Mesendoderm (in vitro differentiated cells): ENCODE results near the gene MICU1.

ENCODE experiments used
- DNase-seq: peaks from one replicate; pipeline ENCODE4 v3.0.0; 2013
- H2AK5ac ChIP-seq: 2 replicates; pipeline ENCODE4 v1.6.1; 2013; ENCODE audit warnings: low read length, inconsistent platforms
- H2BK120ac ChIP-seq: 2 replicates; pipeline ENCODE4 v1.6.1; 2013; ENCODE audit warnings: low read depth, mild to moderate bottlenecking, low read length, moderate library complexity, mixed read lengths
- H2BK15ac ChIP-seq: replicated peaks from 2 replicates; pipeline ENCODE4 v1.6.1; 2013; ENCODE audit warnings: low read depth, mild to moderate bottlenecking, moderate library complexity
- H2BK5ac ChIP-seq: 2 replicates; pipeline ENCODE4 v1.6.1; 2013; ENCODE audit warnings: low read length, inconsistent platforms
- H3K18ac ChIP-seq: 2 replicates; pipeline ENCODE4 v1.6.1; 2013; ENCODE audit warnings: mild to moderate bottlenecking, low read length, mixed read lengths
- H3K23ac ChIP-seq: one replicate; pipeline ENCODE4 v1.6.1; 2013; ENCODE audit warnings: low read length
- H3K27ac ChIP-seq: 2 replicates; pipeline ENCODE4 v1.5.1; 2013; ENCODE audit warnings: low read depth, mild to moderate bottlenecking, inconsistent platforms, low read length, moderate library complexity
- H3K27me3 ChIP-seq: 2 replicates; pipeline ENCODE4 v1.6.1; 2013; ENCODE audit warnings: low read length, control low read depth, mild to moderate bottlenecking, inconsistent platforms; ENCODE audit not compliant: insufficient read depth, poor library complexity
- H3K36me3 ChIP-seq: 2 replicates; pipeline ENCODE4 v1.6.1; 2013; ENCODE audit warnings: low read length, inconsistent platforms; ENCODE audit not compliant: control insufficient read depth, insufficient read depth
- H3K4ac ChIP-seq: one replicate; pipeline ENCODE4 v1.6.1; 2013; ENCODE audit warnings: low read depth, mild to moderate bottlenecking, low read length, moderate library complexity
- H3K4me1 ChIP-seq: 2 replicates; pipeline ENCODE4 v1.6.1; 2013; ENCODE audit warnings: low read depth, low read length, inconsistent platforms; ENCODE audit not compliant: control insufficient read depth
- H3K4me2 ChIP-seq: 2 replicates; pipeline ENCODE4 v1.6.1; 2013; ENCODE audit warnings: low read length
- H3K4me3 ChIP-seq: 2 replicates; pipeline ENCODE4 v1.5.1; 2013; ENCODE audit warnings: mild to moderate bottlenecking, low read length
- H3K56ac ChIP-seq: one replicate; pipeline ENCODE4 v1.6.1; 2013; ENCODE audit warnings: low read length
- H3K79me1 ChIP-seq: 2 replicates; pipeline ENCODE4 v1.6.1; 2013; ENCODE audit warnings: low read length, inconsistent platforms
- H3K79me2 ChIP-seq: 2 replicates; pipeline ENCODE4 v1.6.1; 2013; ENCODE audit warnings: mild to moderate bottlenecking, low read length; ENCODE audit not compliant: control insufficient read depth, insufficient read depth
- H3K9ac ChIP-seq: 2 replicates; pipeline ENCODE4 v1.6.1; 2013; ENCODE audit warnings: low read length, inconsistent platforms
- H4K5ac ChIP-seq: one replicate; pipeline ENCODE4 v1.6.1; 2013; ENCODE audit warnings: low read length
- H4K8ac ChIP-seq: one replicate; pipeline ENCODE4 v1.6.1; 2013; ENCODE audit warnings: low read depth, mild to moderate bottlenecking, control low read depth, low read length, moderate library complexity
- WGBS: extraction: QIAGEN DNeasy Blood & Tissue Kit; methylation state at CpG from one replicate; pipeline ENCODE4 v1.1.7; 2013; ENCODE audit warnings: low lambda C conversion rate, missing lambda C conversion rate; ENCODE audit not compliant: insufficient coverage; ENCODE audit errors: extremely low coverage; 5-methylcytosine and 5-hydroxymethylcytosine counted together

The MICU1 gene

GRCh38 chr10:72418679-72419078 lies 207.2 kb downstream of the MICU1 start:
- Histone ChIP-seq H4K5ac (no peak overlapping the region), H3K4me3 (no peak overlapping the region)

GRCh38 chr10:72417971-72418370 lies 207.9 kb downstream of the MICU1 start:
- Histone ChIP-seq H3K27ac (no peak overlapping the region), H2BK5ac (no peak overlapping the region), H3K56ac (no peak overlapping the region), H3K79me1 (no peaks in the 10 kb centered on the region), H3K4me2 (no peak overlapping the region), H4K8ac (no peak overlapping the region), H3K18ac (no peak overlapping the region), H2AK5ac (no peak overlapping the region), H3K9ac (no peak overlapping the region), H3K27me3 (no peaks in the 10 kb centered on the region), H4K5ac (no peak overlapping the region), H3K4ac (no peak overlapping the region), H3K4me1 (no peaks in the 10 kb centered on the region), H3K23ac (no peak overlapping the region), H2BK120ac (no peak overlapping the region), H3K36me3 (no peaks in the 10 kb centered on the region), H3K4me3 (no peak overlapping the region), H2BK15ac (no peak overlapping the region), H3K79me2 (no peaks in the 10 kb centered on the region)
- WGBS: no CpG with 5 or more reads among the region's 1 CpG
- DNase-seq: peak; percentile 52

More at GRCh38 chr10:72418679-72419078, 207.2 kb downstream of the MICU1 start:
- Histone ChIP-seq H4K8ac (no peak overlapping the region), H3K36me3 (no peaks in the 10 kb centered on the region), H2BK120ac (no peak overlapping the region), H3K56ac (no peak overlapping the region), H2BK15ac (no peak overlapping the region), H3K18ac (no peak overlapping the region), H3K23ac (no peak overlapping the region), H3K79me1 (no peaks in the 10 kb centered on the region), H2AK5ac (no peak overlapping the region), H2BK5ac (no peak overlapping the region), H3K4me1 (no peaks in the 10 kb centered on the region), H3K27me3 (no peaks in the 10 kb centered on the region), H3K4me2 (no peak overlapping the region), H3K27ac (no peak overlapping the region), H3K4ac (no peak overlapping the region), H3K79me2 (no peaks in the 10 kb centered on the region), H3K9ac (no peak overlapping the region)
- no CpG with 5 or more reads among the region's 3 CpGs for WGBS
- DNase-seq: no peak

GRCh38 chr10:72416661-72417060 lies 209.2 kb downstream of the MICU1 start:
- Histone ChIP-seq H3K4me1 (no peaks in the 10 kb centered on the region), H2BK15ac (no peak overlapping the region), H3K56ac (no peak overlapping the region), H4K5ac (no peak overlapping the region), H3K4ac (no peak overlapping the region), H2AK5ac (no peak overlapping the region), H3K4me2 (no peak overlapping the region), H3K27me3 (no peaks in the 10 kb centered on the region), H2BK120ac (no peak overlapping the region), H3K4me3 (no peak overlapping the region), H3K27ac (no peak overlapping the region), H3K9ac (no peak overlapping the region), H3K23ac (no peak overlapping the region), H3K18ac (no peak overlapping the region), H2BK5ac (no peak overlapping the region), H3K79me2 (no peaks in the 10 kb centered on the region), H3K36me3 (no peaks in the 10 kb centered on the region), H4K8ac (no peak overlapping the region), H3K79me1 (no peaks in the 10 kb centered on the region)
- no peak for DNase-seq
- WGBS: no CpG with 5 or more reads among the region's 4 CpGs

GRCh38 chr10:72414642-72415041 lies 211.2 kb downstream of the MICU1 start:
- H2BK15ac ChIP-seq: no peak overlapping the region
- DNase-seq: no peak
- no CpG with 5 or more reads among the region's 3 CpGs for WGBS

GRCh38 chr10:72409167-72409566 lies 216.7 kb downstream of the MICU1 start:
- Histone ChIP-seq H2BK15ac (no peak overlapping the region), H3K27me3 (no peaks in the 10 kb centered on the region), H3K9ac (no peak overlapping the region), H2AK5ac (no peak overlapping the region), H3K4me1 (no peaks in the 10 kb centered on the region), H4K5ac (no peak overlapping the region), H2BK5ac (no peak overlapping the region), H3K4me3 (no peak overlapping the region), H3K79me2 (no peaks in the 10 kb centered on the region), H4K8ac (no peak overlapping the region), H3K23ac (no peak overlapping the region), H3K27ac (no peak overlapping the region), H3K36me3 (no peaks in the 10 kb centered on the region), H3K4ac (no peak overlapping the region), H3K18ac (no peak overlapping the region), H3K79me1 (no peaks in the 10 kb centered on the region), H2BK120ac (no peak overlapping the region), H3K56ac (no peak overlapping the region), H3K4me2 (no peak overlapping the region)
- DNase-seq: no peak
- WGBS: no CpG with 5 or more reads among the region's 1 CpG

More at GRCh38 chr10:72414642-72415041, 211.2 kb downstream of the MICU1 start:
- Histone ChIP-seq H3K23ac (no peak overlapping the region), H3K27me3 (no peaks in the 10 kb centered on the region), H3K79me2 (no peaks in the 10 kb centered on the region), H3K79me1 (no peaks in the 10 kb centered on the region), H3K4me2 (no peak overlapping the region), H3K9ac (no peak overlapping the region), H4K8ac (no peak overlapping the region), H3K4me3 (no peak overlapping the region), H2AK5ac (no peak overlapping the region), H3K4me1 (no peaks in the 10 kb centered on the region), H3K27ac (no peak overlapping the region), H3K18ac (no peak overlapping the region), H3K56ac (no peak overlapping the region), H3K4ac (no peak overlapping the region), H4K5ac (no peak overlapping the region), H3K36me3 (no peaks in the 10 kb centered on the region), H2BK120ac (no peak overlapping the region), H2BK5ac (no peak overlapping the region)

- no CpG with 5 or more reads among the region's 7 CpGs for WGBS
- Histone ChIP-seq H3K23ac (no peak overlapping the region), H3K36me3 (no peaks in the 10 kb centered on the region), H3K18ac (no peak overlapping the region), H3K9ac (no peak overlapping the region), H3K56ac (no peak overlapping the region), H3K4me2 (no peak overlapping the region), H3K27me3 (no peaks in the 10 kb centered on the region), H2BK5ac (no peak overlapping the region), H3K79me1 (no peaks in the 10 kb centered on the region), H2AK5ac (no peak overlapping the region), H2BK15ac (no peak overlapping the region), H3K27ac (no peak overlapping the region), H3K4ac (no peak overlapping the region), H4K8ac (no peak overlapping the region), H2BK120ac (no peak overlapping the region), H4K5ac (no peak overlapping the region), H3K4me1 (no peaks in the 10 kb centered on the region), H3K79me2 (no peaks in the 10 kb centered on the region), H3K4me3 (no peak overlapping the region)
- DNase-seq: no peak
Measured at GRCh38 chr10:72407927-72408600, 217.8 kb downstream of the MICU1 start.
